AG20443 (cell line): Measurements from ENCODE around the gene POLR3K.
A peak's percentile ranks its signal among the peaks of the same experiment; 100 is the strongest.

ENCODE experiments used
- DNase-seq: peaks from one replicate; pipeline ENCODE4 v3.0.0; 2012; ENCODE audit warnings: low spot score, mixed read lengths

POLR3K gene

GRCh38 chr16:78444-79150, 25.2 kb upstream of the POLR3K start:
- DNase-seq: peak; percentile 69

DNA sequence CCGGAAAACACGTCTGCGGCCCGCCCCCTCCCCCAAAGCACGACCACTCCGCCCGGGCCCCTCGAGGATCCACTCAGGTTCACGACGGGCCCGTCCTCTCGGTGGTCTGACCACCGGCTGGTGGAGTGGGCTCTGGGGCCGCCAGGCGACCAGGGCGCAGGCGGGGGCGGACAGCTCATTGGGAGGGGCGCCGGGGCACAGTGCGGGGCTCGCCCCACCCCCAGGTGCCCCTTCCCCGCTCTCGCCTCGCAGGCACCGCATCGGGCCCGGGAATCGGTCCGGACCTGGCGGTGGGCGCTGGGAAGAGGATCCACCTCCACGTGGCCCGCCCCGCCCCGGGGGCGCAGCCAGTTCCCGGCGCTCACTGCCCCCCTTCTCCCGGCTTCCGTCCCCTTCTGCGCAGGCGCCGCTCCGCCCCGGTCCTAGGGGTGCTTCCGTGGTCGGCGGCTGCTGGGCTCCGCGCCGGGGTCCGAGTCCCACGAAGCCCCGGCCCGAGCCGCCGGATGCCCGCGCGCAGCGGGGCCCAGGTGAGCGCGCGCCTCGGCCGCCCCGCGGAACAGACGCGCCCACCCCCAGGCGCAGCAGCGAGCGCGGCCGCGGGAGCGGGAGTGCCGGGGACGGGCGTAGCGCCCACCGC, 24.5 kb upstream of the POLR3K start, which contains the start of gene MPG:
Gene MPG (plus strand): TSS at position 419 of the 637 bp plus-strand sequence. CDS start 85 bp downstream, at position 504.
- peak; percentile 98 for DNase-seq

GRCh38 chr16:77273-77806, 23.9 kb upstream of the POLR3K start:
- peak; percentile 71 for DNase-seq

DNA sequence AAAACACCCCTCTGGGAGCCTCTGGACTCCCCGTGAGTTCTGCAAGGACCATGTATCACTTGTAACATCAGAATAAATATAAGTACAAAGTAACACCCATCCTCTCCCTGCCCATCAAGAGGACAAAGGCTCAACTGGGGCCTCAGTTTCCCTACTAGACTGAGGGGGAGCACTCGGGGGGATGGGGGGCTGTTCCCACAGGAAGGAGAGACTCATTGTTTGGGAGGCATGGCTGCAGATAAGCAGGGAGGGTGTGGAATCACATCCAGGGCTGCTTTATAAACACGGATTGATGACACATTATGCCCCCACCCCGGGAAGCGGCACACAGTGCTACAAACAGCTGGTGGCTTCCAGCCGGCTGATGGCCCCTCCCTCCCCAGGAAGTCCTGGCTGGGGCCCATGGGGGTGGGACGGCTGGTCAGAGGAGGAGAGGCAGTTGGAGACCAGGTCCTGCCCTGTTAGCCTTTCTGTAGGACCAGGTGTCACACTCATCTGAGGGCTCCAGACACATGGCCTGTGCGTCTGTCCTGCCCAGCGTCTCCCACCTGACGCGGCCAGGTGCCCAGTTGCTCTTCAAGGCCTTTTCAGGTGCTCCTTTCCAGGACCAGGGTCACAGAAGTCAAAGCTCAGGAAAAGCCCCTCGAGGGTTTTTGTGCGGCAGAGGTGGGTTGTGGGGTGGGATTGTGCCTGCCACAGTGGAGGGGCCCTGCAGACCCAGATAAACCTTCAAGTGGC, 23.3 kb upstream of the POLR3K start:
- DNase-seq: peak; percentile 85

DNA sequence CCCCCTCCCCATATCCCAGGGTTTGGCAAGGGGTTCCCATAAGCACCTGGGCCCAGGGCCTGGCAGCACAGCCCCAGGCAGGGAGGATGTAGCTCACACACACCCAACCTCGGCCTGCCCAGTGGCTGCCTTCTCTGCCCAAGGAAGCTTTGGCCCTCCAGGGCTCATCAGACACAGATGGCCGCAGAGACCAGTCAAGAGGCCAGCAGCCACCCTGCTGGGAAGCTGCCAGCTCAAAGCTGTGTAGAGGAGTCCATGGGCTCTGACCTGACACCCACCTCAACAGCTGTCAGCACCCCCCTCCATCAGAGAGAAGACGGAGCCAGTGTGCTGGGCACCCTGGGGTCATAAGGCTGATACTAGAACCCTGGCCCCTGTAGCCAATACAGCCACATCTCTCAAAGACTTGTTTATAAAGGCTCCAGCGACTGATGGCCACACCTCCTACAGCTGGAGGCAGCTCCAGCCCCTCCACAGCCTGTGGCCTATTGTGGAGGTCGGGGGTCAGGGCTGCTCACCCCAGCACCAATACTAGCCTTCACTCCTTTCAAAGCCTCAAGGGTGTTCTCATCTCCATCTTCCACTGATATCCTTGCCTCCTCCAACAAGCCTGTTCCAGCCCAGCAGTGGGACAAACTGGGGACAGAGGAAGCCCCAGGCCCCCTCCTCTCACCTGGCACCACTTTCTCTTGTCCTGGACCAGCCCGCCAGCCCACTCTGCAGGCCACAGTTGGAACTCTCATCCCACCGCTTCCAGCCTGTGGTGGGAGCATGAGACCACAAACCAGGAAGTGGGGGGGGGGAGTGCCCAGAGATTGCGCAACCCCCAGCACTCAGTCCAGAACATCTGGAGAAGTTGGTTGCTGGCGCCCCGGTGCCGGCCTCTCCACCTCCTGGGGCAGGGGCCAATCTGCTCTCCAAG, 22.4 kb upstream of the POLR3K start:
- DNase-seq: peak; percentile 88

DNA sequence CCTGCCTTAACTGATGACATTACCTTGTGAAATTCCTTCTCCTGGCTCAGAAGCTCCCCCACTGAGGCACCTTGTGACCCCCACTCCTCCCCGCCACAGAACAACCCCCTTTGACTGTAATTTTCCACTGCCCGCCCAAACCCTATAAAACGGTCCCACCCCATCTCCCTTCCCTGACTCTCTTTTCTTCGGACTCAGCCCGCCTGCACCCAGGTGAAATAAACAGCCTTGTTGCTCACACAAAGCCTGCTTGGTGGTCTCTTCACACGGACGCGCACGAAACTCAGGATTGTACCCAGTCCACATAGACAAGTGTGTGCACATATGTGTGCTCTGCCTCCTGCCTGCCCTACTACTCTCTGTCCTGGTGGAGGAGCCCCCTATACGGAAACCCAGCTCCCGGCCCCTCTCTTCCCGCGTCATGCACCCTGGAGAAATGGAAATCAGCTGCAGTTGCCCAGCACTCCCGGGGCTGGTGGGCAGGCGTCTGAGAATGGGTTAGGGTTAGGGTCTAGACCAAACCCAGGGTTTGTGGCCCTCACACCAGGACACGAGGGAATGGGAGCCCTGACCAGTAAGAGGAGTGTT, 21.4 kb upstream of the POLR3K start:
- no peak for DNase-seq

DNA sequence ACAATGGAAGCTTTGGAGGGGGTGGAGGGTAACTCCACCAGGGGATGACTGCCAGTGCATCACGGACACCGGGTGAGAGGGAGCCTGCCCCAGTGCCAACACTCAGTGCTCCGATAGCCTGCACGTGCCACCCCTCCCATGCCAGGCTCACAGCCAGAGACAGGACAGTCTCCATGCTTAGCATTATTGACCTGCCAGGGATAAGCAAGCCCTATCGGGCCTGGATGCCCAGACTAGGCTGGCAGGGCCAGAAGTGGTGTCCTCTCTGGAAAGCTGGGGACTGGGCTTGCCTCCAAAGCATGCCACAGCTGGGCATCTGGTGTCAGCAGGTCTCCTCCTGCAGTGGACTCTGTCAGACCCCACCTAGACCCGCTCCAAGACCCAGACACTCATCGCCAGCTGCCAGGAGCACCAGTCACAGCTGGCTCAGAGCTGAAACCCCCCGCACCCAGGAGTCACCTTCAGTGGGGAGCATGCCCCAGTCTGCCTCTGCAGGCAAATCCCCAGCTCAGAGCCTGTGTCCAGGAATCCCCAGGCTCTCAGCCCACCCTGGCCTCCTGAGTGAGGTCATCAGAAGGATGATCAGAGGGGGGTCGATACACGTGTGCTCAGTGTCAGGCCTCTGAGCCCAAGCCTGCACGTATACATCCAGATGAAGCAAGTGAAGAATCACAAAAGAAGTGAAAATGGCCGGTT, 20.8 kb upstream of the POLR3K start:
- no peak for DNase-seq

DNA sequence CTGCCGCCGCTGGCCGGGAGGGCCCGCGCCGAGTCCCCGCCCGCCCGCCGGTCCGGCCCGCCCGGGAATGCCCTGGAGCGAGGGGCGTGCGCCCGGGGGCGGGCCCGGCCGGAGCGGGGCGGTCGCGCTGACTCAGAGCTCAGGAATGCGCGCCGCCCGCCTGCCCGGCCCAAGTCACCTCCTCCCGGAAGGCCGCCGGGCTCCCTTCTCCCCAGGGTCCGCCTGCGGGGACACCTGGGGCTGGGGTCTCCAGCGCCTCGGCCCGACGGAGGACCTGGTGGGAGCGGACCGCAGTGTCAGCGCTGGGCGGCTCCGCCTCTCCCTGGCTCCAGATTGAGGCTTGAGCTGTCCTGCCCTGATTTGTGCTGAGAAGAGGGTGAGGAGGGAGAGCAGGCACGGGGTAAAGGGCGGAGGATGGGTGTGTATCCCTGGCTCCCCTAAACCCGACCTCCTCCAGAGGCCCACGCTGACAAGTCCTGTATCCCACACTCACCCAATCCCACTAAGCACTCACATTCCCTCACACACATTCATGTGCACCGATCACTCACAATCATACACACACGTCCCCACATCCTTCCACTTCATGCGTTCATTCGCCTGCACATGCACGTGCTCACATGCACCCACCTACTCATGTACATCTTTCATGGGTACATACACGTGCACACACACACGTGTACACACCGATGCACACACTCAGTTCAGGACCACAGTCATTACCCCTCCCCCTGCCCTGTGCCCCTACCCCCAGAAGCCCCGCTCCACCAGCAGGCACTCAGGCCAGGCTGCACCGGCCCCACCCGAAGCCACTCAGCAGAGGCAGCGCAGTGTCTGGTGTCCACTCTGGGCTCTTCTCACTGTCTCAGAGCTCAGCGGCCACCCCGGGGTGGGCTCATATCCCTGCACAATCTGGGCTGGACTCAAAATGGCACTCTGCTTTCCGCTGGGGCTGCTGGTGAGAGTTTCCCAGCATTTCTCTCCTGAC, 19.4 kb upstream of the POLR3K start, which contains the start of gene RHBDF1:
Gene RHBDF1 (minus strand): TSS at position 71 of the 988 bp plus-strand sequence. CDS start 7,616 bp downstream, outside the sequence.
- peak; percentile 92 for DNase-seq

DNA sequence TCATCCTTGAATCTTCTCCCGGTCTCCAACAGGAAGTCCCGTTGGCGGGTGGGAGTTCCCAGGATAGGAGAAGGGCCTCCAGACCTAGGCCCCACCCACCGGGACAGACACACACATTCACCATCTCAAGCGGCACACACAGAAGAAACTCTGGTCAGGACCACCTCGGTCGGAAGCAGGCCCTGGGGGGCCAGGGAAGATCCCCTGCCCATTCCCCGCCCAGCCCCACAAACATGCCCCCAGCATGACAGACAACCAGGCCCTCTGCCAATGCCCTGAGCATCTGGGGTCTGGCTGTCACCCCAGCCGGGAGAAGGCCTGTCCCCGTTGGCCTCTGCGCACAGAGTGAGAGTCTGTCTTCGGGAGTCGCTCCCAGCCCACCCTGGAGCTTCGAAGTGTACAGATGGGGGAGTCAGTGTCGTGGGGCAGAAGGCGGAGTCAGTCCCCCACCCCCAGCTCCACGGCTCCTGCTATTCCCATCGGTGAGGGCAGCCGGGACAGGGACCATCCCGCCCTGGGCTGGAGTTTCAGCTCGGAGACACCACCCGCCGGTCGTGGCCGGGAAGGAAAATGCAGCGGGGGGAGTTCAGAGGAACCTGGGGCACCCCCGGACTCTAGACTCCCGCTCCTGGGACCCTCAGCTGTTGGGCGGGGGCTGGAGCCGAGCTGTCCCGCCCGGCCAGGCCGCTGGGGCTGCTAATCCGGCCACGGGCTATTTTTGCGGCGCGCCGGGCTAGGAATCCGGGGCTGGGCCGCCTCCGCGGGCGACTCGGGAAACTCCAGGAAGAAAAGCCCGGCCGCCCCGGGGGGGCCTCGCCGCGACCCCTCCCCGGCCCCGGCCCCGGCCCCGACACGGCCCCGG, 18.4 kb upstream of the POLR3K start:
- DNase-seq: peak; percentile 82

- no peak for DNase-seq
These were observed 17.8 kb upstream of the POLR3K start for GRCh38 chr16:71210-71539.

DNA sequence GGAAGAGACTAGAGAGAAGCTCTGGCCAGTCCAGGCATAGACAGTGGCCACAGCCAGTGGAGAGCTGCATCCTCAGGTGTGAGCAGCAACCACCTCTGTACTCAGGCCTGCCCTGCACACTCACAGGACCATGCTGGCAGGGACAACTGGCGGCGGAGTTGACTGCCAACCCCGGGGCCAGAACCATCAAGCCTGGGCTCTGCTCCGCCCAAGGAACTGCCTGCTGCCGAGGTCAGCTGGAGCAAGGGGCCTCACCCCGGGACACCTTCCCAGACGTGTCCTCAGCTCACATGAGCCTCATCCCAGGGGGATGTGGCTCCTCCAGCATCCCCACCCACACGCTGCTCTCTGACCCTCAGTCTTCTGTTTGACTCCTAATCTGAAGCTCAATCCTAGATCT, 15.8 kb upstream of the POLR3K start:
- DNase-seq: no peak

GRCh38 chr16:67884-68789, 14.7 kb upstream of the POLR3K start:
- peak; percentile 55 for DNase-seq

- no peak for DNase-seq
These were observed 13.9 kb upstream of the POLR3K start for GRCh38 chr16:67183-67791.

DNA sequence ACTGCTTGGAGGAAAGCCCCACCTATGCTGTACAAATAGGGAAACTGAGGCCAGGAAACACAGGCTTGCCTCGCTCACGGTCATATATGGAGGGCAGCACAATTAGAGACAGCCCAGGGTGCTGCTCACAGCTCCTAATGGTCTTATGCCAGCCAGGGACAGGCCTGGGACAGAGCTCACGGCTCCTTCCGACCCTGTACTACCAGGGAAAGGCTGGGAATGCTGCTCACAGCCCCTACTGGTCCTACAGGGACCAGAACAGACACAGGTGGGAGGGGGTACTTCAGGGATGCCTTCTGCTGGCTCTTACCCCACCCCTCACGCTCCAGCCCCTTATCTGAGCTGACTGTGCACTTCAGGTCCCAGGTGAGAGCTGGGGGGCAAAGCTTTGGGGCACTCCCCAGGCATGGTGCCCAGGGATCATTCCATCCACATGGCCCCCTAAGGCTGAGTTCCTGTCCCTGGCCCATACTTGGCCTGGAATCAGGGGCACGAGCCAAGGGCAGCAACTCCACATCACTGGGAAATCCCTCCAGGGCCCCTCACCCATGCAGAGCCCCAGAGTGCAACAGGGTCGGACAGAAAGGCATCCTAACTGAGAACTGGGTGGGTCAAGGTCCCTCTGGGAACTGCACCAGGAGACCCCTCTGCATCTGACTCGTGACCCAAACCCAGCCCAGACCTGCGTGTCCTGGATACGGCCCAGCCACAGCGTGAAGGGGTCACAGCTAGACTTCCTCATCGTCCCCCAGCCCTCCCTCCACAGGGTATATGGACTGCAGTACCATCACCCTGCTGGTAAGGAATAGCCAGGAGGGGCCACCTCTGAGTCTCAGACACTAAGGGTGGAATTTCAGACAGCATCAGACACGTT, 13.1 kb upstream of the POLR3K start:
- no peak for DNase-seq

DNA sequence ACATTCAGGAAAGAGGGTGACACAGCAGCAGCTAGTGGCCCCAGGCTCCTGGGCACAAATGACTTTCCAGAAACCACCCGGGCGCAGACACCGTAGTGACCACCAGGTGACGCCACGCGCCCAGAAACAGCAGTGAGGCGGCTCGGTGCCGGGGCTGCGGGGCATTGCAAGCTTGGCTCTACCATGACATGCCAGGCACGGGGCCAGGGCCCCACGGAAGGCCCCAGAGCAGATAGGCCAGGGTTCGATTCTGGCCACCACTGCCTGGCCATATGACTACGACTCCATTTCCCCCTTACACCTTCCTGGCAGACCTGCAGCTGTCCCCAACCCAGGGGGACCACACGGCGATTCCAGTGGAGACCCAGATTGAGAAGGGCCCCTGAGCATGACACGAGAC, 12.3 kb upstream of the POLR3K start:
- DNase-seq: peak; percentile 89

DNA sequence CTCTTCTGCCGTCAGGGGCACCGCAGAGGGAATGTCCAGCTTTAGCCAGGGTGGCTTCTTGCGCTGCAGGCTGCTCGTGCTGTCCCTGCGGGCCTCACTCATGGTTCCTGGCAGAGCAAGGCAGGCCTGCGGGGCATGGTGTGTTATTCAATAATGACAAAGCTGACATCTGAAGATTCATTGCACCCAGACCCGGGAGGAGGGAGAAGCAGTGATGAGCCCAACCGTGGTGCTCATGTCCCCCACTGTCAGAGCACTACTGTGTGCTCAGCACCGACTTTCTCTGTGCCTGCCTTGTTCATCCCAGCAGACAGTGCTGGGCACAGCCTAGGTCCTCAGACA, 11.5 kb upstream of the POLR3K start:
- DNase-seq: no peak
